NK-92 (cell line): Measurements from ENCODE around the gene LCE2B.
"Not testable (repeated sequence)": the region's sequence is repeated elsewhere in the genome, so short reads cannot be mapped to it uniquely, and the experiment has no call there.

Experiments
- DNase-seq: peaks from one replicate; lab custom pipeline; 2025; ENCODE audit not compliant: unreplicated experiment; lab: John Stamatoyannopoulos, UW

Gene LCE2B, protein sequence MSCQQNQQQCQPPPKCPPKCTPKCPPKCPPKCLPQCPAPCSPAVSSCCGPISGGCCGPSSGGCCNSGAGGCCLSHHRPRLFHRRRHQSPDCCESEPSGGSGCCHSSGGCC

DNA sequence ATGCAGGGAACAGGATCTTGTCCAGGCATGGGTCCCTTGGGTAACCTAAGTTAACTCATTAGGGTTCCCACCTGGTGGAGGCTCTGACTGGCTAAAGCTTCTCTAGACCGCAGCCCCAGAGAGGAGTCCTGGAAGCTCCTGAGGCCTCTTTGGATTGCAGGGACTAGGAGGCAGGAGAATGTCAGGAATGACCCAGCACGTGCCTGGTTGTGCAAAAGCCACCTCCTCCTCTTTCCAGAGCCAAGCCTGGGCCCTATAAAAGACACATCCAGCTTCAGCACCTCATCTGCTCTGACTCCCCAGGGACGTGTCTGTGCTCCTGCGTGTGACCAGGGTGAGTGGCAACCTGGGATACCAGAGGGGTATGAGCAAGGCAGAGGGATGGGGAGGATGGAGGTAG is at the start of gene LCE2B:
Gene LCE2B (plus strand): TSS at position 301 of the 400 bp plus-strand sequence. CDS start 721 bp downstream, outside the sequence.
- not testable (repeated sequence) for DNase-seq

GRCh38 chr1:152640351-152640750 is 45.6 kb upstream of the LCE2B start:
- DNase-seq, result no peak

DNA sequence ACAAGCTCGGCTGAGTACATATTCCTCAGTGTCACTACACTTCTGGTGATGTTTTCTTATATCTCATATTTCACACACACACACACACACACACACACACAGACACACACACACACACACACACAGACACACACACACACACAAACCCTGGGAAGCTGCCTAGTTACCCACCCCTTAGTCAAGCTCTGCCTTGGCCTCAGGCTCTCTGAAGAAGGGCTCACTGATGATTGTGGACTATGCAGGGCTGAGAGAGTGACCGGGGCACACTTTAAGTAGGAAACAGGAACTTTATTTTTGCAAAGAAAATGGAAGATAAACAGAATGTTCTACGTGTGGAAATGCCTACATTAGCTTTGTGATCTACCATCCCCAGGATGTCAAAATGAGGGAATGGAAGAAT is 42.0 kb upstream of the LCE2B start:
- DNase-seq, result no peak

DNA sequence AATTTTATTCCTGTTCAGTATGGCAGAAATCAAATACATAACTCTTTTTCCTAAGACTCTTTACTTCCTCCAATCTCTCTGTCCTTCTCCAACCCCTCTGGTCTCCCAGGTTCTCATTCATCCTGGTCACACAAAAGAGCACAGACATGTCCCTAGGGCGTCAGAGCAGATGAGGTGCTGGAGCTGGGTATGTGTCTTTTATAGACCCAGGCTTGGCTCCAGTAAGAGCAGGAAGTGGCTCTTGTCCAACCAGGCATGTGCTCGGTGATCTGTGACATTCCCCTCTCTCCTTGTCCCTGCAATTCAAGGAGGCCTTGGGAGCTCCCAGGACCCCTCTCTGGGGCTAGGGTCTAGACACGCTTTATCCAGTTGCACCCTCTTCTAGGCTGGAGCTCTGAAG is 40.8 kb upstream of the LCE2B start:
- DNase-seq, result no peak

- DNase-seq, result no peak
Measured at GRCh38 chr1:152646656-152647055, 39.3 kb upstream of the LCE2B start.

DNA sequence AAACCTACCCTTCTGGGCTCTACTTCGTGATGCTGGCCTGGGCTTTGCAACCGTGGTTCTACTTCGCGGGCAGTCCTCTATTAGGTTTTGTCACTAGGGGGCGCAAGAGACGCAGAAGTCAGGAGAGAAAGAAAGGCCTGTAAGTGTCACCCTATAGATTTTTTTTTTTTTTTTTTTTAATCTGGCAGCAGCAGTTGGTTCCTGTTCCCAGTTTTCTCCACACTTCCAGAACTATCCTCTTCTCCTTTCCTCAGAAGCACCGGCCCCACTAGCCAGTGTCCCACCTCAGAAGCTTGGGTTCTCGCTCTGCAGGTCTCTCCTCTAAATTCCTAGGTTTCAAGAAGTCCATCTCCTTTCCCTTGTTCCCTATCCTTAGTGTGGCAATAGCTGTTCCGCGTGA is 31.8 kb upstream of the LCE2B start:
- DNase-seq, result no peak

DNA sequence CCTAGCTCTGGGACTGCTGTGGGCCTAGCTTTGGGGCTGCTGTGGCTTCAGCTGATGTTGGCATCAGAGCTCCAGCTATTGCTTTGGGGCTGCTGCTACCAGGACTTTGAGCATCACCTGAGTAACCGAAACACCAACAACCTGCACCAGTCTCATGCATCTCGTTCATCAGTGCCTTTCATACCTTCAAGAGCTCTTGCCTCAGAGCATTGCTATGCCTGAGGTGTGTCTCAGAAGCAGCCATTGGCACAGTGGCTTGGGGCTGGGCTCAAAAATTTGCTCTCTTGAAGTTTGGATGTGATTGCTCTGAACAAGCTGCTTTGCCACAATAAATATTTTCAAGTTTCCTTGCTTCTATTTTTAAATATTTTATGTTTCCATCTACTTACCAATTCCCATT is 29.5 kb upstream of the LCE2B start:
- DNase-seq, result no peak

DNA sequence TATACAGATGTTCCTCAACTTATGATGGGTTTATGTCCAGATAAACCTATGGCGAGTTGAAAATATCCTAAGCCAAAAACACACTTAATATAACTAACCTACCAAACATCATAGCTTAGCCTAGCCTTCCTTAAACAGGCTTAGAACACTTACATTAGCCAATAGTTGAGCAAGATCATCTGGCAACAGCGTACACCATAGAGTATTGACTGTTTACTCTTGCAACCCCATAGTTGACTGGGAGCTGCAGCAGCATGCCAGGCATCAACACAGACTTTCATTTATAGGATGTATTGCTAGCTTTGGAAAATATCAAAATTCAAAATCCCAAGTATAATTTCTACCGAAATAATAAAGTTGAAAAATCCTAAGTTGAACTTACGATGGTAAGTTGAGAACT is 28.2 kb upstream of the LCE2B start:
- DNase-seq, result no peak

GRCh38 chr1:152658649-152659048 is 27.3 kb upstream of the LCE2B start:
- DNase-seq, result no peak

GRCh38 chr1:152663098-152663497 is 22.8 kb upstream of the LCE2B start, which contains the start of gene LCE2D:
Gene LCE2D, plus strand, starts transcription at chr1:152663380. Its CDS starts 726 bp downstream, at chr1:152664106.
- no peak for DNase-seq

- not testable (repeated sequence) for DNase-seq
Measured at GRCh38 chr1:152666171-152666570, 19.8 kb upstream of the LCE2B start.

- DNase-seq, result no peak
Measured at GRCh38 chr1:152667648-152668047, 18.3 kb upstream of the LCE2B start.

- no peak for DNase-seq
Measured at GRCh38 chr1:152673016-152673415, 12.9 kb upstream of the LCE2B start.

GRCh38 chr1:152674983-152675382 is 10.9 kb upstream of the LCE2B start, which contains the start of gene LCE2C:
Gene LCE2C, plus strand, starts transcription at chr1:152675279. Its CDS starts 737 bp downstream, at chr1:152676016.
- not testable (repeated sequence) for DNase-seq

DNA sequence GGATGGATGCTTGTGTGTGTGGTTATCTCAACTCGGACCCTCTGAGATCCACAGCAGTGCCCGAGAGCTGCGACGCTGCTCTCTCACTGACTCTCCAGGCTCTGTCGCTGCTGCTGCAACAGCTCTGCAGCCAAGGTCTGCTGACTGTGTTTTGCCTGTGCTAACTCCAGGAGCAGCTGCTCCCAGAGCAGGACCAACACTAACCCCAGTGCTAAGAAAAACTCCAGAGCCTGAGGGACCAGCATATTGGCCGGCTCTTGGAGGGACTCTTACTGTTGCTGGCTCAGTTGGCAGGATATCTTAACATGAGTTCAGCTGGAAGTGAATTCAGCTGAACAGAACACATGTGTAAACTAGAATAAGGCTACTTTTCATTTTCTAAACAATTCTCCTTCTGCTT is 6.5 kb upstream of the LCE2B start:
- DNase-seq, result no peak

- no peak for DNase-seq
Measured at GRCh38 chr1:152681616-152682015, 4.3 kb upstream of the LCE2B start.

GRCh38 chr1:152683846-152684245 is 2.1 kb upstream of the LCE2B start:
- DNase-seq, result no peak

DNA sequence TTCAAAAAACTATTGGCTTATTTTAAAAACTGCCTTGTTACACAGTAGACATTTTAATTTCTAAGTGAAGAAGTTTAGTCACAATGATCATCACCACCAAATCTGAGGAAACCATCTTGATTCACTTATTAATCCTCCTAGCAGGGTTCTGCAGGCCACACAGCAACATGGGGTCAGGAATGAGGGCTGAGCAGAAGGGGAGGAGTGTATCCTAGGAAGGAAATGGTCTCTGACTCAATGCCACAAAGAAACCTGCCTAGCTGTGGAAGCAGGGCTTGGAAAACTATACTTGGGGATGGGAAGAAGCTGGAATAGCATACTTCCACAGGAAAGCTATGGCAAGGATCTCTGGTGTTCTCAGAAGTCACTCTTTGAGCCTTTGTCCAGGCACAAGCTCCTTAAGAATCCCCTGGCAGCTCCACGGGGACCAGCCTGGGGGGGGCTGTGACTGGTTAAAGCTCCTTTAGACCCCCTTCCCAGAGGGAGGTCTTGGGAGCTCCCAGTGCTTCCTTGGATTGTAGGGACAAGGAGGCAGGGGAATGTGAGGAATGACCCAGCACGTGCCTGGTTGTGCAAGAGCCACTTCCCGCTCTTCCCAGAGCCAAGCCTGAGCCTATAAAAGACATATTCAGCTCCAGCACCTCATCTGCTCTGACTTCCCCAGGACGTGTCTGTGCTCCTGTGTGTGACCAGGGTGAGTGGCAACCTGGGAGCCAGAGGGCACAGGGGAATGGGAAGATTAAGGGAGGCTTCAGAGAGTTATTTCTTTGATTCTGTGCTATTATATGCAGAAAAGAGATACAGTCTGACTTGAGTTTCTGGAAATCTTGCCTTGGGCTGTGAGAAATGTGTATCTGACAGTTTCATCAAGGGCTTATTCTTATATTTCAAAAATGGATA is 12.0 kb downstream of the LCE2B start, which contains the start of gene LCE2A:
Gene LCE2A (plus strand): TSS at position 645 of the 900 bp plus-strand sequence. CDS start 557 bp downstream, outside the sequence.
- no peak for DNase-seq

- DNase-seq, result no peak
Measured at GRCh38 chr1:152699746-152700145, 13.8 kb downstream of the LCE2B start.

DNA sequence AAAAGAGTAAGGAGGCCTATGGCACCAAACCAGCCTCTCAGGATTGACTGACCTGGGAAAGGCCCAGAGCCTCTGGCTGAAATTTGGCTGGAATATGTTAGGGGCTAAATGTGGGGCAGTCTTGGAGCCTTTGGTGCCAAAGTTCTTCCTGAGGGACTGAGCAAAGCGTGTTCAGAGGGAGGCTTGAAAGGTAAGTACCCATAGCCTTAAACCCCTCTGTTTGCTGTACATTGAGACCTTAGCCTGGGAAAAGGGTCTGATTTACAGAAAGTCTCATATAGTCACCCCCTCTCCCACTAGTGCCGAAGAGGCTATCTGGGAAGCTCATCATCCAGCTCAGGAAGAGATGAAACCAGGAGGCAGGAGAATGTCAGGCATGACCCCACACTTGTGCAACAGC is 21.9 kb downstream of the LCE2B start, which contains the start of gene LCE4A:
Gene LCE4A (plus strand): TSS at position 301 of the 400 bp plus-strand sequence. CDS start 916 bp downstream, outside the sequence.
- DNase-seq, result no peak

GRCh38 chr1:152718238-152718637 is 32.3 kb downstream of the LCE2B start:
- no peak for DNase-seq

- no peak for DNase-seq
Measured at GRCh38 chr1:152725261-152725660, 39.3 kb downstream of the LCE2B start.
